ENCODE results near the gene DAAM1. TPM values are rescaled to one million over a fixed set of nuclear protein-coding genes. Genes with fewer than 3 reads are reported as not detected.

Gene DAAM1
- total RNA-seq, 4 donors from 2014 or later = 40.0 to 86.7 (median 57.6) TPM

GRCh38 chr14:59244581-59244980 lies 56.1 kb downstream of the DAAM1 start:
- no peak for TF ChIP-seq EP300 (IDR thresholded peaks at IDR 0.05)
- TF ChIP-seq CTCF (IDR thresholded peaks at IDR 0.05) = no peak
- no peak for TF ChIP-seq POLR2A (IDR thresholded peaks at IDR 0.05)
- WGBS, 2 donors = 84 to 91% methylated on average over 2 of the region's 2 CpGs
- H3K9me3 ChIP-seq = no peaks in the 10 kb centered on the region
- no peak overlapping the region for H3K4me3 ChIP-seq
- no peaks in the 10 kb centered on the region for H3K36me3 ChIP-seq
- no peak overlapping the region for H3K27ac ChIP-seq
- no peak for DNase-seq (ENCODE audit: low spot score in 2 of 2)
- H3K27me3 ChIP-seq = no peaks in the 10 kb centered on the region
- H3K4me1 ChIP-seq = peaks cover 0 to 25% (median 4%) of the 10 kb centered on the region in 4 donors

GRCh38 chr14:59245809-59246295 lies 57.4 kb downstream of the DAAM1 start:
- H3K9me3 ChIP-seq = no peaks in the 10 kb centered on the region
- no peak overlapping the region for H3K4me3 ChIP-seq
- H3K4me1 ChIP-seq = peaks cover 0 to 31% (median 4%) of the 10 kb centered on the region in 4 donors
- H3K36me3 ChIP-seq = no peaks in the 10 kb centered on the region
- H3K27ac ChIP-seq = no peak overlapping the region
- WGBS, 2 donors = 84 to 86% methylated on average over 1 of the region's 1 CpG
- DNase-seq (ENCODE audit: low spot score in 2 of 2) = no peak
- H3K27me3 ChIP-seq = no peaks in the 10 kb centered on the region
- TF ChIP-seq CTCF (IDR thresholded peaks at IDR 0.05) = no peak

- Histone ChIP-seq H3K36me3 (no peaks in the 10 kb centered on the region), H3K4me1 (peaks cover 0 to 24% (median 4%) of the 10 kb centered on the region in 4 donors), H3K27ac (no peak overlapping the region), H3K4me3 (no peak overlapping the region), H3K9me3 (no peaks in the 10 kb centered on the region), H3K27me3 (no peaks in the 10 kb centered on the region)
- WGBS, 2 donors = 96 to 97% methylated on average over 3 of the region's 3 CpGs
- TF ChIP-seq EP300 (IDR thresholded peaks at IDR 0.05) (no peak), POLR2A (IDR thresholded peaks at IDR 0.05) (no peak), CTCF (IDR thresholded peaks at IDR 0.05) (no peak)
- DNase-seq (ENCODE audit: low spot score in 2 of 2) = no peak
Observed at GRCh38 chr14:59246566-59246965, 58.1 kb downstream of the DAAM1 start.

GRCh38 chr14:59247801-59248584 lies 59.5 kb downstream of the DAAM1 start:
- Histone ChIP-seq H3K27me3 (no peaks in the 10 kb centered on the region), H3K4me3 (no peak overlapping the region), H3K36me3 (no peaks in the 10 kb centered on the region), H3K4me1 (peaks cover 0 to 30% (median 4%) of the 10 kb centered on the region in 4 donors), H3K9me3 (no peaks in the 10 kb centered on the region), H3K27ac (no peak overlapping the region)
- WGBS, 2 donors = 52 to 68% methylated on average over 3 of the region's 3 CpGs
- DNase-seq (ENCODE audit: low spot score in 2 of 2) = no peak
- TF ChIP-seq POLR2A (IDR thresholded peaks at IDR 0.05) (no peak), EP300 (IDR thresholded peaks at IDR 0.05) (no peak), CTCF (IDR thresholded peaks at IDR 0.05) (no peak)

GRCh38 chr14:59249029-59249428 lies 60.6 kb downstream of the DAAM1 start:
- peaks cover 0 to 39% (median 6%) of the 10 kb centered on the region in 4 donors for H3K4me1 ChIP-seq
- no peaks in the 10 kb centered on the region for H3K9me3 ChIP-seq
- H3K4me3 ChIP-seq = no peak overlapping the region
- DNase-seq (ENCODE audit: low spot score in 2 of 2) = no peak
- H3K36me3 ChIP-seq = no peaks in the 10 kb centered on the region
- no peak overlapping the region for H3K27ac ChIP-seq
- WGBS, 2 donors = 91 to 95% methylated on average over 7 of the region's 7 CpGs
- no peak for TF ChIP-seq CTCF (IDR thresholded peaks at IDR 0.05)
- TF ChIP-seq EP300 (IDR thresholded peaks at IDR 0.05) = no peak
- no peak for TF ChIP-seq POLR2A (IDR thresholded peaks at IDR 0.05)
- H3K27me3 ChIP-seq = no peaks in the 10 kb centered on the region
